DOHH2 (cell line): ENCODE data around the gene ARID3B.

ENCODE experiments used
- H3F3A ChIP-seq: fragments of 200-600 bp; sonication (generic), shearing (Covaris generic); 2 replicates; pipeline ENCODE4 v1.6.0; 2016; ENCODE audit warnings: antibody characterized with exemption, mild to moderate bottlenecking; ENCODE audit not compliant: control insufficient read depth, insufficient read depth
- H3K27ac ChIP-seq: fragments of 200-600 bp; sonication (generic); 2 replicates; pipeline ENCODE4 v1.5.1; 2014; ENCODE audit warnings: low read depth, mild to moderate bottlenecking, low read length, moderate library complexity
- H3K27me3 ChIP-seq: fragments of 200-600 bp; sonication (generic); 2 replicates; pipeline ENCODE4 v1.6.1; 2014; ENCODE audit warnings: mild to moderate bottlenecking, low read length, mixed read lengths; ENCODE audit not compliant: control insufficient read depth
- H3K36me3 ChIP-seq: fragments of 200-600 bp; sonication (generic); 2 replicates; pipeline ENCODE4 v1.6.1; 2014; ENCODE audit warnings: mild to moderate bottlenecking, low read length, moderate library complexity, mixed read lengths; ENCODE audit not compliant: control insufficient read depth
- H3K4me1 ChIP-seq: fragments of 200-600 bp; sonication (generic); 2 replicates; pipeline ENCODE4 v1.6.1; 2014; ENCODE audit warnings: mild to moderate bottlenecking, low read length, mixed read lengths; ENCODE audit not compliant: control insufficient read depth
- H3K4me2 ChIP-seq: fragments of 200-600 bp; sonication (generic); 2 replicates; pipeline ENCODE4 v1.6.0; 2014; ENCODE audit warnings: mild to moderate bottlenecking, low read length, moderate library complexity
- H3K4me3 ChIP-seq: fragments of 200-600 bp; sonication (generic); 2 replicates; pipeline ENCODE4 v1.5.1; 2014; ENCODE audit warnings: mild to moderate bottlenecking, low read length, mixed read lengths
- H3K79me2 ChIP-seq: fragments of 200-600 bp; sonication (generic); 2 replicates; pipeline ENCODE4 v1.6.1; 2014; ENCODE audit warnings: mild to moderate bottlenecking, low read length, mixed read lengths; ENCODE audit not compliant: control insufficient read depth
- H3K9me2 ChIP-seq: fragments of 200-600 bp; sonication (generic); replicated peaks from 2 replicates; pipeline ENCODE4 v1.6.1; 2014; ENCODE audit warnings: mild to moderate bottlenecking, low read length, mixed read lengths; ENCODE audit not compliant: control insufficient read depth
- H3K9me3 ChIP-seq: fragments of 200-600 bp; sonication (generic); 2 replicates; pipeline ENCODE4 v1.6.1; 2014; ENCODE audit warnings: antibody characterized with exemption, low read length, mixed read lengths; ENCODE audit not compliant: control insufficient read depth, insufficient read depth
- H4K20me1 ChIP-seq: fragments of 200-600 bp; sonication (generic); 2 replicates; pipeline ENCODE4 v1.6.0; 2014; ENCODE audit warnings: low read depth, mild to moderate bottlenecking, antibody characterized with exemption, low read length, moderate library complexity; ENCODE audit not compliant: control insufficient read depth, insufficient read depth
- EZH2phosphoT487 ChIP-seq: fragments of 200-600 bp; sonication (generic); IDR thresholded peaks from 2 replicates; pipeline ENCODE4 v1.6.1; 2017; ENCODE audit warnings: borderline replicate concordance, mild to moderate bottlenecking, antibody characterized with exemption, low read length, moderate library complexity, mixed read lengths
- TF ChIP-seq, protein P1 (sequence below): fragments of 200-600 bp; sonication (generic); IDR thresholded peaks from one replicate; pipeline ENCODE4 v1.5.1; 2014; ENCODE audit warnings: antibody characterized with exemption, mild to moderate bottlenecking, low read depth, low read length; ENCODE audit not compliant: poor library complexity, severe bottlenecking

Gene ARID3B

DNA sequence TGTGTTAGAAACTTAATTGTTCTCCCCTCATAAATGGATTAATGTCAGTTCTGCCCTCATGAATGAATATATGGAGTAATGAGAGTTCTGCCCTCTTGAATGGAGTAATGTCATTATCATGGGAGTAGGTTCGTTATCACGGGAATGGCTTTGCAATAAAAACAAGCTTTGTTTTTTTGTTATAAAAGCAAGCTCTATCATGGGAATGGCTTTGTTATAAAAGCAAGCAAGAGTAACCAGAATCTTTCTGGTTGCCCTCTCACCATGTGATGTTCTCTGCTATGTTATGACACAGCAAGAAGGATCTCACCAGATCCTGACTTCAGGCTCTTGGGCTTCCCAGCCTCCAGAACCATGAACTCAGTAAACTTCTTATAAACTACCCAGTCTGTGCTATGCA lies 41.7 kb upstream of the ARID3B start:
- no peaks in the 10 kb centered on the region for H3K36me3 ChIP-seq
- no peaks in the 10 kb centered on the region for H4K20me1 ChIP-seq
- no peaks in the 10 kb centered on the region for H3F3A ChIP-seq
- H3K4me1 ChIP-seq: no peaks in the 10 kb centered on the region
- TF ChIP-seq, protein P1, sequence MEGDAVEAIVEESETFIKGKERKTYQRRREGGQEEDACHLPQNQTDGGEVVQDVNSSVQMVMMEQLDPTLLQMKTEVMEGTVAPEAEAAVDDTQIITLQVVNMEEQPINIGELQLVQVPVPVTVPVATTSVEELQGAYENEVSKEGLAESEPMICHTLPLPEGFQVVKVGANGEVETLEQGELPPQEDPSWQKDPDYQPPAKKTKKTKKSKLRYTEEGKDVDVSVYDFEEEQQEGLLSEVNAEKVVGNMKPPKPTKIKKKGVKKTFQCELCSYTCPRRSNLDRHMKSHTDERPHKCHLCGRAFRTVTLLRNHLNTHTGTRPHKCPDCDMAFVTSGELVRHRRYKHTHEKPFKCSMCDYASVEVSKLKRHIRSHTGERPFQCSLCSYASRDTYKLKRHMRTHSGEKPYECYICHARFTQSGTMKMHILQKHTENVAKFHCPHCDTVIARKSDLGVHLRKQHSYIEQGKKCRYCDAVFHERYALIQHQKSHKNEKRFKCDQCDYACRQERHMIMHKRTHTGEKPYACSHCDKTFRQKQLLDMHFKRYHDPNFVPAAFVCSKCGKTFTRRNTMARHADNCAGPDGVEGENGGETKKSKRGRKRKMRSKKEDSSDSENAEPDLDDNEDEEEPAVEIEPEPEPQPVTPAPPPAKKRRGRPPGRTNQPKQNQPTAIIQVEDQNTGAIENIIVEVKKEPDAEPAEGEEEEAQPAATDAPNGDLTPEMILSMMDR: no peak
- no peak for TF ChIP-seq EZH2phosphoT487
- no peaks in the 10 kb centered on the region for H3K79me2 ChIP-seq
- no peak overlapping the region for H3K4me3 ChIP-seq
- no peaks in the 10 kb centered on the region for H3K9me3 ChIP-seq
- H3K4me2 ChIP-seq: no peak overlapping the region
- H3K27ac ChIP-seq: no peak overlapping the region
- H3K9me2 ChIP-seq: no peaks in the 10 kb centered on the region
- no peaks in the 10 kb centered on the region for H3K27me3 ChIP-seq

DNA sequence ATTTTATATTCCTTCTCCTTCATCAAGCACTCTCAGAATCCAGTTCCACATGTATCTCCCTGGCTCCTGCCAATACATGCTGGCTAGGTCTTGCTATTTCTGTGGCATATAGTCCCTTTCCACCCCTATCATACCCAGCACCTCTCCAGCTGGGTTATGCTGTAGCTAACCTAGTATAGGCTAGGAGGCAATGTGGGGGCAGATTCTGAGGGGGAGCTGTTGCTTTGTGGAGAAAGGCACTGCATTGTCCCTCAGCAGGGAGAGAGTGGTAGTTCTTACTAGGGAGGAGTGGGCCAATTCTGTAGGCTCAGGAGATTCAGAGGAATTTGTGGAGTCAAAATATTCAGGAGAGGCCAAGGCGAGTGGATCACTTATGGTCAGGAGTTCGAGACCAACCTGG lies 40.6 kb upstream of the ARID3B start:
- TF ChIP-seq EZH2phosphoT487: no peak
- TF ChIP-seq, protein P1: no peak
- Histone ChIP-seq H3K27ac (no peak overlapping the region), H3K9me2 (no peaks in the 10 kb centered on the region), H3K9me3 (no peaks in the 10 kb centered on the region), H3F3A (no peaks in the 10 kb centered on the region), H3K27me3 (no peaks in the 10 kb centered on the region), H3K79me2 (no peaks in the 10 kb centered on the region), H3K36me3 (no peaks in the 10 kb centered on the region), H3K4me2 (no peak overlapping the region), H4K20me1 (no peaks in the 10 kb centered on the region), H3K4me1 (no peaks in the 10 kb centered on the region), H3K4me3 (no peak overlapping the region)

DNA sequence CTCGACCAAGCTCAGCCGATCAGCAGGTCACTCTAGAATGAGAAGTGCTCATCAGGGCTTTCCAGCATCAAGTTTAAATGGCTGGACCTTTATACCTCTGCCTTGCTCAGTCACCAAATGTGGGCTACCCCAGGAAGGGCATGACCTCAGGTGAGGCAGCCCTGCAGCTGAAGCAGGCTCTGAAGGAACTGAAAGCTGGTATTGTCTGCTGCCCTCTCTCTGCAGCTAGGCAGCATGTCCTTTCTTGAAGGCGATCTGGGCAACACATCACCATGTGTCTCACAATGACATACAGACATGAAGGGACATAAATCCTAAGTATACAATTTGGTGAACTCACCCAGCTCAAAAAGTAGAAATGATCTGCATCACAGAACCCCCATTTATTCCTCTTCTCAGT lies 38.7 kb upstream of the ARID3B start:
- Histone ChIP-seq H3K36me3 (no peaks in the 10 kb centered on the region), H3K9me2 (no peaks in the 10 kb centered on the region), H3K79me2 (no peaks in the 10 kb centered on the region), H3K4me1 (no peaks in the 10 kb centered on the region), H3K4me2 (no peak overlapping the region), H3F3A (no peaks in the 10 kb centered on the region), H3K9me3 (no peaks in the 10 kb centered on the region), H3K27me3 (no peaks in the 10 kb centered on the region), H3K4me3 (no peak overlapping the region), H3K27ac (no peak overlapping the region), H4K20me1 (no peaks in the 10 kb centered on the region)
- no peak for TF ChIP-seq EZH2phosphoT487
- TF ChIP-seq, protein P1: no peak

DNA sequence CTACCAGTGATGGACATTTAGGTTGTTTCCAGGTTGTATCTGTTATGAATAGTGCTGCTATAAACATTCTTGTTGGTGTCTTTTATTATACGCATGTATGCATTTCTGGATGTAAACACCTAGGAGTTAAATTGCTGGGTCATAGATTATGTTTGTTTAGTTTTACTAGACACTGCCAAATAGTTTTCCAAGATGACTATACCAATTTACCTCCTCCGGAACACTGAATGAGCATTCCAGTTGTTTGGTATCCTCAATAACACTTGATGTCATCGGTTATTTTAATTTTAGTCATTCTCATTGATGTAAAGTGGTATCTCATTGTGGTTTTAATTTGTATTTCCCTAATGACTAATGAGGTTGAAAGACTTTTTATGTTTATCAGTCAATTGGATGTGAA lies 36.6 kb upstream of the ARID3B start:
- no peaks in the 10 kb centered on the region for H4K20me1 ChIP-seq
- H3K4me1 ChIP-seq: no peaks in the 10 kb centered on the region
- no peaks in the 10 kb centered on the region for H3K36me3 ChIP-seq
- no peak overlapping the region for H3K27ac ChIP-seq
- H3K27me3 ChIP-seq: no peaks in the 10 kb centered on the region
- H3K79me2 ChIP-seq: no peaks in the 10 kb centered on the region
- H3K4me2 ChIP-seq: no peak overlapping the region
- H3K4me3 ChIP-seq: no peak overlapping the region
- H3F3A ChIP-seq: no peaks in the 10 kb centered on the region
- TF ChIP-seq, protein P1: no peak
- TF ChIP-seq EZH2phosphoT487: no peak
- H3K9me2 ChIP-seq: no peaks in the 10 kb centered on the region
- no peaks in the 10 kb centered on the region for H3K9me3 ChIP-seq
